Duodenal mucosa (tissue), 2 donors: ENCODE measurements around the gene MYPN.
A peak's percentile ranks its signal among the peaks of the same experiment; 100 is the strongest.
"Not testable (repeated sequence)": the region's sequence is repeated elsewhere in the genome, so short reads cannot be mapped to it uniquely, and the experiment has no call there.

Experiments
- H3K27ac ChIP-seq: one replicate; pipeline ENCODE4 v1.7.0; 2013; ENCODE audit warnings: low read depth, low read length
- H3K27me3 ChIP-seq, 2 donors: one replicate each; pipeline ENCODE4 v1.7.0; 2013; ENCODE audit warnings: low read length in 2 of 2, control low read depth in 1 of 2; ENCODE audit not compliant: insufficient read depth in 2 of 2, control insufficient read depth in 1 of 2
- H3K36me3 ChIP-seq, 2 donors: one replicate each; pipeline ENCODE4 v1.7.0; 2013; ENCODE audit warnings: low read length in 2 of 2, control low read depth in 1 of 2; ENCODE audit not compliant: insufficient read depth in 2 of 2, control insufficient read depth in 1 of 2
- H3K4me1 ChIP-seq, 2 donors: one replicate each; pipeline ENCODE4 v1.7.0; 2013; ENCODE audit warnings: low read length in 2 of 2, control low read depth in 1 of 2; ENCODE audit not compliant: insufficient read depth in 2 of 2, control insufficient read depth in 1 of 2
- H3K4me3 ChIP-seq, 2 donors: one replicate each; pipeline ENCODE4 v1.7.0; 2013; ENCODE audit warnings: low read length in 2 of 2, low read depth in 1 of 2
- H3K9ac ChIP-seq, 2 donors: one replicate each; pipeline ENCODE4 v1.7.0; 2013; ENCODE audit warnings: low read length in 2 of 2, low read depth in 1 of 2
- H3K9me3 ChIP-seq, 2 donors: one replicate each; pipeline ENCODE4 v1.7.0; 2013; ENCODE audit warnings: low read length in 2 of 2, control low read depth in 1 of 2; ENCODE audit not compliant: control insufficient read depth in 1 of 2

The MYPN gene

GRCh38 chr10:68109331-68109730 lies at the start of gene MYPN:
TSS of gene MYPN (plus strand) at chr10:68109488. CDS start at chr10:68121439, 11,951 bp downstream.
- no peaks in the 10 kb centered on the region for H3K9me3 ChIP-seq
- no peak within 1 kb of the TSS for H3K4me3 ChIP-seq
- H3K27me3 ChIP-seq: no peaks in the 10 kb centered on the region
- H3K9ac ChIP-seq: no peak within 1 kb of the TSS
- H3K27ac ChIP-seq: no peak within 1 kb of the TSS
- H3K36me3 ChIP-seq: no peaks in the 10 kb centered on the region
- no peaks in the 10 kb centered on the region for H3K4me1 ChIP-seq

- Histone ChIP-seq H3K4me3 (no peak overlapping the region), H3K9ac (no peak overlapping the region), H3K27ac (no peak overlapping the region), H3K4me1 (peaks cover 3 to 12% of the 10 kb centered on the region in 2 donors), H3K36me3 (peaks cover 5 to 8% of the 10 kb centered on the region in 2 donors), H3K27me3 (no peaks in the 10 kb centered on the region), H3K9me3 (no peaks in the 10 kb centered on the region)
These were observed 42.3 kb upstream of the MYPN start for GRCh38 chr10:68067029-68067428.

- H3K9me3 ChIP-seq: no peaks in the 10 kb centered on the region
- H3K27me3 ChIP-seq: no peaks in the 10 kb centered on the region
- no peak overlapping the region for H3K4me3 ChIP-seq
- no peak overlapping the region for H3K27ac ChIP-seq
- H3K4me1 ChIP-seq: peaks cover 7 to 17% of the 10 kb centered on the region in 2 donors
- H3K9ac ChIP-seq: no peak overlapping the region
- peaks cover 5 to 8% of the 10 kb centered on the region in 2 donors for H3K36me3 ChIP-seq
These were observed 41.8 kb upstream of the MYPN start for GRCh38 chr10:68067508-68067907.

GRCh38 chr10:68073631-68074030 lies 35.7 kb upstream of the MYPN start:
- H3K4me3 ChIP-seq: peak overlapping the region; percentile 86 to 95
- peaks cover 13 to 32% of the 10 kb centered on the region in 2 donors for H3K4me1 ChIP-seq
- peak overlapping the region in 1 of 2 donors; percentile 91 for H3K9ac ChIP-seq
- H3K9me3 ChIP-seq: no peaks in the 10 kb centered on the region
- no peak overlapping the region for H3K27ac ChIP-seq
- no peaks in the 10 kb centered on the region for H3K27me3 ChIP-seq
- no peaks in the 10 kb centered on the region for H3K36me3 ChIP-seq

- Histone ChIP-seq H3K4me3 (peak overlapping the region; percentile 86 to 95), H3K9ac (peak overlapping the region; percentile 91 to 97), H3K9me3 (no peaks in the 10 kb centered on the region), H3K4me1 (peaks cover 13 to 32% of the 10 kb centered on the region in 2 donors), H3K36me3 (no peaks in the 10 kb centered on the region), H3K27me3 (no peaks in the 10 kb centered on the region), H3K27ac (peak overlapping the region; percentile 98)
These were observed 35.1 kb upstream of the MYPN start for GRCh38 chr10:68074031-68074774.

- Histone ChIP-seq H3K27me3 (no peaks in the 10 kb centered on the region), H3K9me3 (no peaks in the 10 kb centered on the region), H3K9ac (peak within 1 kb of the TSS; percentile 91 to 97), H3K36me3 (no peaks in the 10 kb centered on the region), H3K27ac (peak within 1 kb of the TSS; percentile 98), H3K4me1 (peaks cover 13 to 32% of the 10 kb centered on the region in 2 donors), H3K4me3 (peak within 1 kb of the TSS; percentile 86 to 95)
These were observed 34.3 kb upstream of the MYPN start, which contains the start of gene HERC4 for GRCh38 chr10:68074775-68075549. TSS of gene HERC4 (minus strand) at chr10:68075283. CDS start at chr10:68073108, 2,175 bp downstream.

- Histone ChIP-seq H3K4me3 (peak overlapping the region; percentile 65 to 72), H3K9me3 (no peaks in the 10 kb centered on the region), H3K36me3 (no peaks in the 10 kb centered on the region), H3K27me3 (no peaks in the 10 kb centered on the region), H3K9ac (peak overlapping the region; percentile 47 to 49), H3K4me1 (peaks cover 13 to 32% of the 10 kb centered on the region in 2 donors), H3K27ac (peak overlapping the region; percentile 38)
These were observed 33.7 kb upstream of the MYPN start for GRCh38 chr10:68075550-68076004.

- not testable (repeated sequence) for H3K27ac ChIP-seq, H3K4me3 ChIP-seq, H3K36me3 ChIP-seq, H3K9ac ChIP-seq, H3K27me3 ChIP-seq, H3K9me3 ChIP-seq
- peaks cover 13 to 30% of the 10 kb centered on the region in 2 donors for H3K4me1 ChIP-seq
These were observed 33.2 kb upstream of the MYPN start for GRCh38 chr10:68076081-68076480.

- H3K4me3 ChIP-seq: no peak overlapping the region
- H3K9me3 ChIP-seq: no peaks in the 10 kb centered on the region
- no peak overlapping the region for H3K9ac ChIP-seq
- no peak overlapping the region for H3K27ac ChIP-seq
- H3K27me3 ChIP-seq: no peaks in the 10 kb centered on the region
- H3K4me1 ChIP-seq: peaks cover 10 to 20% of the 10 kb centered on the region in 2 donors
- H3K36me3 ChIP-seq: no peaks in the 10 kb centered on the region
These were observed 32.3 kb upstream of the MYPN start for GRCh38 chr10:68077026-68077425.

- no peaks in the 10 kb centered on the region for H3K27me3 ChIP-seq
- H3K4me3 ChIP-seq: no peak overlapping the region
- H3K9me3 ChIP-seq: no peaks in the 10 kb centered on the region
- H3K36me3 ChIP-seq: no peaks in the 10 kb centered on the region
- H3K9ac ChIP-seq: no peak overlapping the region
- no peak overlapping the region for H3K27ac ChIP-seq
- H3K4me1 ChIP-seq: peaks cover 3 to 5% of the 10 kb centered on the region in 2 donors
These were observed 29.9 kb upstream of the MYPN start for GRCh38 chr10:68079434-68079833.
